GM06990 (cell line): Measurements from ENCODE around the gene ZACN.

Source experiments
- DNase-seq: peaks from one replicate; pipeline ENCODE4 v3.0.0-alpha.2; 2011; ENCODE audit not compliant: insufficient read length; ENCODE audit errors: extremely low read depth
- H3K27me3 ChIP-seq: replicated peaks from 2 replicates; pipeline ENCODE4 v1.6.0; 2011; ENCODE audit warnings: low read length; ENCODE audit not compliant: control insufficient read depth, insufficient read depth
- H3K36me3 ChIP-seq: 2 replicates; pipeline ENCODE4 v1.5.1; 2011; ENCODE audit warnings: low read length; ENCODE audit not compliant: control insufficient read depth, insufficient read depth
- H3K4me3 ChIP-seq: replicated peaks from 2 replicates; pipeline ENCODE4 v1.5.1; 2011; ENCODE audit warnings: low read depth, mild to moderate bottlenecking, control low read depth, low read length
- CTCF ChIP-seq: IDR thresholded peaks from 2 replicates; pipeline ENCODE4 v1.5.1; 2011; ENCODE audit warnings: low read length, control low read depth, mild to moderate bottlenecking, inconsistent platforms; ENCODE audit not compliant: insufficient read depth, poor library complexity, severe bottlenecking

Gene ZACN

GRCh38 chr17:76046064-76046463 lies 32.9 kb upstream of the ZACN start:
- no peak for TF ChIP-seq CTCF
- Histone ChIP-seq H3K27me3 (no peaks in the 10 kb centered on the region), H3K4me3 (no peak overlapping the region), H3K36me3 (peaks cover 50% of the 10 kb centered on the region)
- no peak for DNase-seq

- no peaks in the 10 kb centered on the region for H3K27me3 ChIP-seq
- H3K4me3 ChIP-seq: no peak overlapping the region
- DNase-seq: no peak
- no peak for TF ChIP-seq CTCF
- H3K36me3 ChIP-seq: peaks cover 37% of the 10 kb centered on the region
Observed at GRCh38 chr17:76048025-76048605, 30.9 kb upstream of the ZACN start.

- TF ChIP-seq CTCF: no peak
- peaks cover 33% of the 10 kb centered on the region for H3K36me3 ChIP-seq
- no peaks in the 10 kb centered on the region for H3K27me3 ChIP-seq
- no peak overlapping the region for H3K4me3 ChIP-seq
- no peak for DNase-seq
Observed at GRCh38 chr17:76048711-76049110, 30.3 kb upstream of the ZACN start.

GRCh38 chr17:76049239-76049638 lies 29.7 kb upstream of the ZACN start:
- DNase-seq: no peak
- TF ChIP-seq CTCF: no peak
- no peaks in the 10 kb centered on the region for H3K27me3 ChIP-seq
- no peak overlapping the region for H3K4me3 ChIP-seq
- peaks cover 31% of the 10 kb centered on the region for H3K36me3 ChIP-seq

GRCh38 chr17:76049836-76050537 lies 29.0 kb upstream of the ZACN start:
- DNase-seq: no peak
- H3K36me3 ChIP-seq: peaks cover 28% of the 10 kb centered on the region
- TF ChIP-seq CTCF: no peak
- no peak overlapping the region for H3K4me3 ChIP-seq
- H3K27me3 ChIP-seq: no peaks in the 10 kb centered on the region
